Loucy (cell line): ENCODE measurements around the gene TIMMDC1.
"Not testable (repeated sequence)": the region's sequence is repeated elsewhere in the genome, so short reads cannot be mapped to it uniquely, and the experiment has no call there.

ENCODE experiments used
- H2AFZ ChIP-seq: fragments of 200-600 bp; sonication (generic); 2 replicates; pipeline ENCODE4 v1.6.0; 2016; ENCODE audit warnings: antibody characterized with exemption, mild to moderate bottlenecking, low read length, moderate library complexity
- H3F3A ChIP-seq: fragments of 200-600 bp; 2 replicates; pipeline ENCODE4 v1.6.0; 2016; ENCODE audit warnings: antibody characterized with exemption, low read depth, mild to moderate bottlenecking
- H3K27me3 ChIP-seq: fragments of 200-600 bp; sonication (generic); 2 replicates; pipeline ENCODE4 v1.6.1; 2014; ENCODE audit warnings: low read length, mild to moderate bottlenecking; ENCODE audit not compliant: insufficient read depth, poor library complexity, severe bottlenecking
- H3K36me3 ChIP-seq: fragments of 200-600 bp; sonication (generic); 2 replicates; pipeline ENCODE4 v1.6.1; 2016; ENCODE audit warnings: low read length; ENCODE audit not compliant: insufficient read depth
- H3K4me1 ChIP-seq: fragments of 200-600 bp; sonication (generic); 2 replicates; pipeline ENCODE4 v1.5.1; 2014; ENCODE audit warnings: low read length, mild to moderate bottlenecking; ENCODE audit not compliant: insufficient read depth, poor library complexity, severe bottlenecking
- H3K4me2 ChIP-seq: fragments of 200-600 bp; sonication (generic); 2 replicates; pipeline ENCODE4 v1.6.0; 2014; ENCODE audit warnings: antibody characterized with exemption, low read length, low read depth, mild to moderate bottlenecking; ENCODE audit not compliant: poor library complexity, severe bottlenecking
- H3K4me3 ChIP-seq: fragments of 200-600 bp; sonication (generic); 2 replicates; pipeline ENCODE4 v1.5.1; 2014; ENCODE audit warnings: low read length, mild to moderate bottlenecking, mixed read lengths; ENCODE audit not compliant: poor library complexity, severe bottlenecking
- H3K79me2 ChIP-seq: fragments of 200-600 bp; sonication (generic); 2 replicates; pipeline ENCODE4 v1.6.1; 2014; ENCODE audit warnings: low read length; ENCODE audit not compliant: insufficient read depth
- H3K9ac ChIP-seq: fragments of 200-600 bp; sonication (generic); 2 replicates; pipeline ENCODE4 v1.6.0; 2014; ENCODE audit warnings: mild to moderate bottlenecking, low read depth, low read length, moderate library complexity; ENCODE audit not compliant: poor library complexity, severe bottlenecking
- H3K9me2 ChIP-seq: fragments of 200-600 bp; sonication (generic); replicated peaks from 2 replicates; pipeline ENCODE4 v1.6.1; 2016; ENCODE audit warnings: low read depth, low read length, mixed read lengths
- H3K9me3 ChIP-seq: fragments of 200-600 bp; sonication (generic); 2 replicates; pipeline ENCODE4 v1.6.1; 2014; ENCODE audit warnings: mild to moderate bottlenecking, antibody characterized with exemption, low read length, low read depth; ENCODE audit not compliant: insufficient read depth
- H4K20me1 ChIP-seq: fragments of 200-600 bp; sonication (generic); 2 replicates; pipeline ENCODE4 v1.6.0; 2014; ENCODE audit warnings: antibody characterized with exemption, low read length, mild to moderate bottlenecking; ENCODE audit not compliant: insufficient read depth, poor library complexity, severe bottlenecking
- CTCF ChIP-seq: fragments of 200-600 bp; sonication (generic); conservative IDR thresholded peaks from 2 replicates; pipeline ENCODE4 v1.5.1; 2014; ENCODE audit warnings: mild to moderate bottlenecking, antibody characterized with exemption, low read length
- EZH2phosphoT487 ChIP-seq: fragments of 200-600 bp; IDR thresholded peaks from 2 replicates; pipeline ENCODE4 v1.6.1; 2018; ENCODE audit warnings: antibody characterized with exemption, mild to moderate bottlenecking, moderate library complexity, borderline replicate concordance

TIMMDC1 gene

GRCh38 chr3:119551598-119551997, 53.3 kb downstream of the TIMMDC1 start:
- no peak overlapping the region for H3K4me2 ChIP-seq
- TF ChIP-seq EZH2phosphoT487 (no peak), CTCF (no peak)
- H3K9me3 ChIP-seq = no peaks in the 10 kb centered on the region
- H3K36me3 ChIP-seq = no peaks in the 10 kb centered on the region
- H3F3A ChIP-seq = no peaks in the 10 kb centered on the region
- H3K9ac ChIP-seq = no peak overlapping the region
- H3K4me3 ChIP-seq = no peak overlapping the region
- H4K20me1 ChIP-seq = no peaks in the 10 kb centered on the region
- no peaks in the 10 kb centered on the region for H3K9me2 ChIP-seq
- H2AFZ ChIP-seq = no peak overlapping the region
- H3K79me2 ChIP-seq = no peaks in the 10 kb centered on the region
- H3K4me1 ChIP-seq = no peaks in the 10 kb centered on the region
- no peaks in the 10 kb centered on the region for H3K27me3 ChIP-seq

GRCh38 chr3:119552928-119553327, 54.6 kb downstream of the TIMMDC1 start:
- H3K27me3 ChIP-seq, H3K9me3 ChIP-seq, H4K20me1 ChIP-seq, H3F3A ChIP-seq, H3K9me2 ChIP-seq, H3K36me3 ChIP-seq, H3K4me2 ChIP-seq, H3K79me2 ChIP-seq, H2AFZ ChIP-seq, H3K4me1 ChIP-seq, H3K9ac ChIP-seq, H3K4me3 ChIP-seq: not testable (repeated sequence)

- Histone ChIP-seq H3K9me2 (no peaks in the 10 kb centered on the region), H3K9ac (no peak overlapping the region), H3K27me3 (no peaks in the 10 kb centered on the region), H4K20me1 (no peaks in the 10 kb centered on the region), H2AFZ (no peak overlapping the region), H3F3A (no peaks in the 10 kb centered on the region), H3K4me2 (no peak overlapping the region), H3K4me1 (no peaks in the 10 kb centered on the region), H3K9me3 (no peaks in the 10 kb centered on the region), H3K79me2 (no peaks in the 10 kb centered on the region), H3K36me3 (no peaks in the 10 kb centered on the region), H3K4me3 (no peak overlapping the region)
- no peak for TF ChIP-seq EZH2phosphoT487
- TF ChIP-seq CTCF = no peak
Observed at GRCh38 chr3:119553823-119554415, 55.6 kb downstream of the TIMMDC1 start.

- no peaks in the 10 kb centered on the region for H3K9me2 ChIP-seq
- no peaks in the 10 kb centered on the region for H3K36me3 ChIP-seq
- no peaks in the 10 kb centered on the region for H3K4me1 ChIP-seq
- H3K79me2 ChIP-seq = no peaks in the 10 kb centered on the region
- TF ChIP-seq CTCF (no peak), EZH2phosphoT487 (no peak)
- no peak overlapping the region for H3K4me2 ChIP-seq
- H3K4me3 ChIP-seq = no peak overlapping the region
- H2AFZ ChIP-seq = no peak overlapping the region
- no peaks in the 10 kb centered on the region for H3F3A ChIP-seq
- no peaks in the 10 kb centered on the region for H4K20me1 ChIP-seq
- no peak overlapping the region for H3K9ac ChIP-seq
- no peaks in the 10 kb centered on the region for H3K9me3 ChIP-seq
- no peaks in the 10 kb centered on the region for H3K27me3 ChIP-seq
Observed at GRCh38 chr3:119555309-119555735, 57.0 kb downstream of the TIMMDC1 start.
